HepG2 (cell line): ENCODE measurements around the gene ZNF582. TPM values are rescaled to one million over a fixed set of nuclear protein-coding genes. Genes with fewer than 3 reads are reported as not detected.

Experiments
- ADNP ChIP-seq: sonication (generic); formaldehyde crosslinking; IDR thresholded peaks from 2 replicates; pipeline ENCODE4 v1.4.0; 2020; ENCODE audit warnings: missing genetic modification reagents
- FOXA3 ChIP-seq: IDR thresholded peaks from 2 replicates; pipeline ENCODE4 v1.6.1; 2016; ENCODE audit warnings: missing genetic modification reagents, missing compliant biosample characterization
- HDAC6 ChIP-seq: fragments of 200-600 bp; sonication (generic); IDR thresholded peaks from 2 replicates; pipeline ENCODE4 v1.7.0; 2017; ENCODE audit warnings: mild to moderate bottlenecking, antibody characterized with exemption, low read length, low read depth
- HMGA1 ChIP-seq: sonication (generic); formaldehyde crosslinking; conservative IDR thresholded peaks from 2 replicates; pipeline ENCODE4 v1.4.0; 2020; ENCODE audit warnings: missing genetic modification reagents
- HNRNPK ChIP-seq: fragments of 200-400 bp; formaldehyde crosslinking; IDR thresholded peaks from 2 replicates; pipeline ENCODE4 v1.6.1; 2018; ENCODE audit warnings: low read length, low read depth, moderate library complexity, mild to moderate bottlenecking; ENCODE audit not compliant: poor library complexity, severe bottlenecking
- IKZF1 ChIP-seq: fragments of 450-650 bp; IDR thresholded peaks from 2 replicates; pipeline ENCODE4 v1.7.1; 2016
- MBD4 ChIP-seq: IDR thresholded peaks from 2 replicates; pipeline ENCODE4 v1.6.1; 2012; ENCODE audit warnings: low read length, inconsistent platforms, borderline replicate concordance
- MTF1 ChIP-seq: sonication (generic); formaldehyde crosslinking; IDR thresholded peaks from 2 replicates; pipeline ENCODE4 v1.5.0; 2020; ENCODE audit warnings: missing genetic modification reagents
- MTF2 ChIP-seq: sonication (generic); formaldehyde crosslinking; IDR thresholded peaks from 2 replicates; pipeline ENCODE4 v1.5.0; 2020; ENCODE audit warnings: missing genetic modification reagents, borderline replicate concordance
- SMAD1 ChIP-seq: sonication (generic); formaldehyde crosslinking; IDR thresholded peaks from 2 replicates; pipeline ENCODE4 v1.4.0; 2020; ENCODE audit warnings: missing genetic modification reagents, low read depth, mild to moderate bottlenecking, borderline replicate concordance
- SRF ChIP-seq: IDR thresholded peaks from 2 replicates; pipeline ENCODE4 v1.6.1; 2011; ENCODE audit warnings: mild to moderate bottlenecking, low read depth, low read length, moderate library complexity
- SUZ12 ChIP-seq: fragments of 150-350 bp; IDR thresholded peaks from 2 replicates; pipeline ENCODE4 v1.6.1; 2014; ENCODE audit warnings: low read depth, low read length
- TSC22D2 ChIP-seq: sonication (generic); formaldehyde crosslinking; IDR thresholded peaks from 2 replicates; pipeline ENCODE4 v1.5.1; 2020; ENCODE audit warnings: missing genetic modification reagents, mild to moderate bottlenecking, borderline replicate concordance
- USF2 ChIP-seq, 2 experiments: sonication (generic) in 1 of 2; formaldehyde crosslinking in 1 of 2; IDR thresholded peaks; 2 replicates each; pipeline versions ENCODE4 v1.5.1 to v1.6.1; 2011 to 2020; ENCODE audit warnings: borderline replicate concordance in 1 of 2, low read depth in 1 of 2, low read length in 1 of 2, mild to moderate bottlenecking in 1 of 2, missing genetic modification reagents in 1 of 2, moderate library complexity in 1 of 2
- ZBTB20 ChIP-seq: sonication (generic); formaldehyde crosslinking; IDR thresholded peaks from 2 replicates; pipeline ENCODE4 v1.8.1; 2023; ENCODE audit warnings: missing genetic modification reagents, low read depth, mild to moderate bottlenecking, borderline replicate concordance
- ZFAT ChIP-seq: sonication (generic); formaldehyde crosslinking; conservative IDR thresholded peaks from 2 replicates; pipeline ENCODE4 v1.8.1; 2023; ENCODE audit warnings: missing genetic modification reagents, inconsistent platforms
- ZNF17 ChIP-seq: sonication (generic); formaldehyde crosslinking; IDR thresholded peaks from 2 replicates; pipeline ENCODE4 v1.5.0; 2020; ENCODE audit warnings: mild to moderate bottlenecking, missing genetic modification reagents
- ZNF30 ChIP-seq: sonication (generic); formaldehyde crosslinking; IDR thresholded peaks from 2 replicates; pipeline ENCODE4 v1.5.0; 2020; ENCODE audit warnings: mild to moderate bottlenecking, missing genetic modification reagents
- ZNF549 ChIP-seq: sonication (generic); formaldehyde crosslinking; IDR thresholded peaks from 2 replicates; pipeline ENCODE4 v1.5.0; 2020; ENCODE audit warnings: missing genetic modification reagents
- polyA plus RNA-seq, 8 experiments: library from polyadenylated mRNA; depleted of rRNA in 3 of 8; stranded (reverse) in 7 of 8; unstranded in 1 of 8; fragments of >200 nt; fragmentation: Illumina TruSeq in 4 of 8; extraction: Trizol in 4 of 8; gene quantifications; 2 replicates each; pipeline versions ENCODE4 v1.2.1 to v1.2.3, GENCODE V29; 2011 to 2016; ENCODE audit warnings: low read depth in 4 of 8, missing spikeins in 1 of 8, mixed read lengths in 1 of 8; ENCODE audit not compliant: insufficient read depth in 1 of 8
- total RNA-seq, 5 experiments: library from RNA; depleted of rRNA; stranded (reverse); fragments of >200 nt; fragmentation: Illumina TruSeq; extraction: Trizol; gene quantifications; 2 replicates each; pipeline ENCODE4 v1.2.3, GENCODE V29; 2016; ENCODE audit warnings: low read depth in 1 of 5
- TF ChIP-seq, protein P1 (sequence below): sonication (generic); formaldehyde crosslinking; conservative IDR thresholded peaks from 2 replicates; pipeline ENCODE4 v1.4.0; 2020; ENCODE audit warnings: mild to moderate bottlenecking, missing genetic modification reagents, moderate library complexity

The ZNF582 gene
- total and polyA plus RNA-seq, 2 of the 13 experiments (the other 11 are each of a cell fraction or from before 2014, with no cell fraction given): 0.83 to 1.6 TPM

GRCh38 chr19:56403764-56404704, 10.7 kb upstream of the ZNF582 start, which contains the start of gene ZNF583 (continued):
- TF ChIP-seq ZFAT (CRISPR knock-in tag): 0 out of 2 replicates have a peak, but pooled peaks have one; percentile 53
- TF ChIP-seq, protein P1, sequence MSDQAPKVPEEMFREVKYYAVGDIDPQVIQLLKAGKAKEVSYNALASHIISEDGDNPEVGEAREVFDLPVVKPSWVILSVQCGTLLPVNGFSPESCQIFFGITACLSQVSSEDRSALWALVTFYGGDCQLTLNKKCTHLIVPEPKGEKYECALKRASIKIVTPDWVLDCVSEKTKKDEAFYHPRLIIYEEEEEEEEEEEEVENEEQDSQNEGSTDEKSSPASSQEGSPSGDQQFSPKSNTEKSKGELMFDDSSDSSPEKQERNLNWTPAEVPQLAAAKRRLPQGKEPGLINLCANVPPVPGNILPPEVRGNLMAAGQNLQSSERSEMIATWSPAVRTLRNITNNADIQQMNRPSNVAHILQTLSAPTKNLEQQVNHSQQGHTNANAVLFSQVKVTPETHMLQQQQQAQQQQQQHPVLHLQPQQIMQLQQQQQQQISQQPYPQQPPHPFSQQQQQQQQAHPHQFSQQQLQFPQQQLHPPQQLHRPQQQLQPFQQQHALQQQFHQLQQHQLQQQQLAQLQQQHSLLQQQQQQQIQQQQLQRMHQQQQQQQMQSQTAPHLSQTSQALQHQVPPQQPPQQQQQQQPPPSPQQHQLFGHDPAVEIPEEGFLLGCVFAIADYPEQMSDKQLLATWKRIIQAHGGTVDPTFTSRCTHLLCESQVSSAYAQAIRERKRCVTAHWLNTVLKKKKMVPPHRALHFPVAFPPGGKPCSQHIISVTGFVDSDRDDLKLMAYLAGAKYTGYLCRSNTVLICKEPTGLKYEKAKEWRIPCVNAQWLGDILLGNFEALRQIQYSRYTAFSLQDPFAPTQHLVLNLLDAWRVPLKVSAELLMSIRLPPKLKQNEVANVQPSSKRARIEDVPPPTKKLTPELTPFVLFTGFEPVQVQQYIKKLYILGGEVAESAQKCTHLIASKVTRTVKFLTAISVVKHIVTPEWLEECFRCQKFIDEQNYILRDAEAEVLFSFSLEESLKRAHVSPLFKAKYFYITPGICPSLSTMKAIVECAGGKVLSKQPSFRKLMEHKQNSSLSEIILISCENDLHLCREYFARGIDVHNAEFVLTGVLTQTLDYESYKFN (CRISPR knock-in tag): no peak
- 0 out of 2 replicates have a peak, but pooled peaks have one; percentile 45 for TF ChIP-seq ZBTB20 (CRISPR knock-in tag)
- no peak for TF ChIP-seq HMGA1 (CRISPR knock-in tag)
- TF ChIP-seq ZNF30 (CRISPR knock-in tag): no peak
- TF ChIP-seq MTF2 (CRISPR knock-in tag): no peak
- peak; percentile 90; the same call in 1 of the 2 replicates for TF ChIP-seq SMAD1
- TF ChIP-seq USF2 (IDR thresholded peaks at IDR 0.05; ENCODE audit: low read depth, low read length): no peak
- TF ChIP-seq USF2 (CRISPR knock-in tag; IDR thresholded peaks at IDR 0.05; ENCODE audit: borderline replicate concordance): no peak
- no peak for TF ChIP-seq IKZF1
- no peak for TF ChIP-seq FOXA3
- no peak for TF ChIP-seq MBD4
- peak; percentile 9; the same call in 1 of the 2 replicates for TF ChIP-seq ADNP (CRISPR knock-in tag)
- no peak for TF ChIP-seq SRF
- TF ChIP-seq MTF1 (CRISPR knock-in tag): no peak
- no peak for TF ChIP-seq HNRNPK
- no peak for TF ChIP-seq ZNF549 (CRISPR knock-in tag)
- TF ChIP-seq TSC22D2 (CRISPR knock-in tag): peak; percentile 50; the same call in 1 of the 2 replicates
- TF ChIP-seq SUZ12: peak; percentile 77
- TF ChIP-seq HDAC6: no peak
- TF ChIP-seq ZNF17: no peak
